ENCODE measurements around the gene FAT1.
A peak's percentile ranks its signal among the peaks of the same experiment; 100 is the strongest.

DNA sequence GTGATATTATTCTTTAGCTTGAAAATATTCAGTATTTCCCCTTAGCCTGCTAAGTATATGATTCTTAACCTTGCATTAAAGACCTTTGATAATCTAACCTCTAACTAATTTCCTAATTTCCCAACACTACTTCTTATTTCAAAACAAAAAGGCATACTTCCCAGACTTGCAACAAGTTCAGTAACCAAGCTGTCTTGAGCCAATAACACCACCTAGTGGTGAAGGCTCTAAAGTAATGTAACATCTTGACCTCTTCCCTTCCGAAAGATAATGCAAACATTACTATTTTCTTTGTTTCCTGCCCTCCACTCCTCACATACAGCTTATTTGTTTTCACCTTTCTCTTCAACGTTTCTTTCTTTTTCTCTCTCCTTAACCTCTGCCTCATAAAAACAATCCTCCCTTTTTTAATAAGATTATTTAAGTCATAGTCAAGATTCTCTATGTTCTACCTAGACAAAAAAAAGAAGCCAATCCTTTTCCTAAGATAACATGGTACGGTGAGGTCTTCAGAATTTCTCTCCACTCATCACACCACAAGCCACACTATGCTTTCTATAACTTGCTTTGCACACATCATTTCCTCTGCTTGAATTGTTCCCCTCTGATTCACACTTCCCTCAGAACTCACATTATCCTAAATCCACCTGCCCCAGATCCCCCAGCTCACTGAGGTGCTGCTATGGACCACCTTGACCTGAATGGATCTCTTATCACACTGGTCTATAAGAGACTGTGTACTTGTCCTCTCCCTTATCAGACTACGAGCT is 3.5 kb downstream of the FAT1 start:
- TF ChIP-seq SIX5 (IDR thresholded peaks at IDR 0.05; ENCODE audit: borderline replicate concordance in 1 of 2, insufficient read depth in 1 of 2, low read depth in 1 of 2, low read length in 2 of 2), result no peak
- TF ChIP-seq POLR2A (conservative IDR thresholded peaks at IDR 0.05), result no peak
- no peak for TF ChIP-seq JUND (IDR thresholded peaks at IDR 0.05; ENCODE audit: borderline replicate concordance, low read depth, low read length)
- TF ChIP-seq JUND (tag; IDR thresholded peaks at IDR 0.05; ENCODE audit: borderline replicate concordance, low read depth, low read length), result no peak
- TF ChIP-seq, protein P1, sequence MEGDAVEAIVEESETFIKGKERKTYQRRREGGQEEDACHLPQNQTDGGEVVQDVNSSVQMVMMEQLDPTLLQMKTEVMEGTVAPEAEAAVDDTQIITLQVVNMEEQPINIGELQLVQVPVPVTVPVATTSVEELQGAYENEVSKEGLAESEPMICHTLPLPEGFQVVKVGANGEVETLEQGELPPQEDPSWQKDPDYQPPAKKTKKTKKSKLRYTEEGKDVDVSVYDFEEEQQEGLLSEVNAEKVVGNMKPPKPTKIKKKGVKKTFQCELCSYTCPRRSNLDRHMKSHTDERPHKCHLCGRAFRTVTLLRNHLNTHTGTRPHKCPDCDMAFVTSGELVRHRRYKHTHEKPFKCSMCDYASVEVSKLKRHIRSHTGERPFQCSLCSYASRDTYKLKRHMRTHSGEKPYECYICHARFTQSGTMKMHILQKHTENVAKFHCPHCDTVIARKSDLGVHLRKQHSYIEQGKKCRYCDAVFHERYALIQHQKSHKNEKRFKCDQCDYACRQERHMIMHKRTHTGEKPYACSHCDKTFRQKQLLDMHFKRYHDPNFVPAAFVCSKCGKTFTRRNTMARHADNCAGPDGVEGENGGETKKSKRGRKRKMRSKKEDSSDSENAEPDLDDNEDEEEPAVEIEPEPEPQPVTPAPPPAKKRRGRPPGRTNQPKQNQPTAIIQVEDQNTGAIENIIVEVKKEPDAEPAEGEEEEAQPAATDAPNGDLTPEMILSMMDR (IDR thresholded peaks at IDR 0.05 in 2 of 3, conservative IDR thresholded peaks at IDR 0.05 in 1 of 3; ENCODE audit: insufficient read depth in 2 of 3, low read depth in 1 of 3, low read length in 3 of 3), result peak; percentile 34 to 60 (median 56); a peak in 4 of 6 replicates
- no peak for TF ChIP-seq USF2 (CRISPR knock-in tag; IDR thresholded peaks at IDR 0.05)
- TF ChIP-seq ZNF146 (CRISPR knock-in tag; IDR thresholded peaks at IDR 0.05; ENCODE audit: unreplicated experiment), result no peak
- no peak for TF ChIP-seq KDM1A (IDR thresholded peaks at IDR 0.05)
- TF ChIP-seq RBM22 (IDR thresholded peaks at IDR 0.05; ENCODE audit: low read depth, low read length, poor library complexity, severe bottlenecking), result no peak
- TF ChIP-seq SMAD2 (IDR thresholded peaks at IDR 0.05; ENCODE audit: low read depth, low read length), result no peak
- TF ChIP-seq, protein P2, sequence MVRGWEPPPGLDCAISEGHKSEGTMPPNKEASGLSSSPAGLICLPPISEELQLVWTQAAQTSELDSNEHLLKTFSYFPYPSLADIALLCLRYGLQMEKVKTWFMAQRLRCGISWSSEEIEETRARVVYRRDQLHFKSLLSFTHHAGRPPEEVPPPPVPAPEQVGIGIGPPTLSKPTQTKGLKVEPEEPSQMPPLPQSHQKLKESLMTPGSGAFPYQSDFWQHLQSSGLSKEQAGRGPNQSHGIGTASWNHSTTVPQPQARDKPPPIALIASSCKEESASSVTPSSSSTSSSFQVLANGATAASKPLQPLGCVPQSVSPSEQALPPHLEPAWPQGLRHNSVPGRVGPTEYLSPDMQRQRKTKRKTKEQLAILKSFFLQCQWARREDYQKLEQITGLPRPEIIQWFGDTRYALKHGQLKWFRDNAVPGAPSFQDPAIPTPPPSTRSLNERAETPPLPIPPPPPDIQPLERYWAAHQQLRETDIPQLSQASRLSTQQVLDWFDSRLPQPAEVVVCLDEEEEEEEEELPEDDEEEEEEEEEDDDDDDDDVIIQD (CRISPR knock-in tag; IDR thresholded peaks at IDR 0.05), result no peak
- TF ChIP-seq EP300 (IDR thresholded peaks at IDR 0.05; ENCODE audit: low read length), result no peak
- TF ChIP-seq SMARCE1 (IDR thresholded peaks at IDR 0.05), result no peak
- no peak for TF ChIP-seq XRCC5 (IDR thresholded peaks at IDR 0.05; ENCODE audit: low read depth, low read length)
